Measurements from ENCODE around the gene SYP. TPM values are rescaled to one million over a fixed set of nuclear protein-coding genes. Genes with fewer than 3 reads are reported as not detected.

Gene SYP
- total and polyA plus RNA-seq, 9 of the 15 experiments (the other 6 are each of a cell fraction or from before 2014, with no cell fraction given), result 0.48 to 5.1 (median 2.6) TPM

DNA sequence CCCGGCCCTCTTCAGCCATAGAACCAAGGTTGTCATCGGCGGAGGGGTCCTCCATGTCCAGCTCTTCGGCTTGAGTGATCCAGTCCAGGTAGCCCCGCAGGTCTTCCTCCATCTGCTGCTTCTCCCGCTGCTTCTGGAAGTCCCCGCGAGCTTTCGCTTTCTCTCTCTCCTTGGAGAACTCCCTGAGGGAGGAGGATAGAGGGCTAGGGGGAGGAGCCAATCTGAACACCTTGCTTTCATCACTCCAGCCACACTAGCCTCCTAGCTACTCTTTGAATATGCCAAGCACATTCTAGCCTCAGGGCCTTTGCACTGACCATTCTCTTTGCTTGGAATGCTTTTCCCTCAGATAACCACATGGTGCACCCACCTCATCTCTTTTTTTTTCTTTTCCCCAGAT lies 27.0 kb upstream of the SYP start:
- peaks cover 6 to 41% of the 10 kb centered on the region in 2 experiments; a peak in 4 of 5 replicates for H3K4me1 ChIP-seq (replicated peaks in 1 of 2; ENCODE audit: control insufficient read depth in 2 of 2, insufficient read depth in 2 of 2, low read length in 2 of 2)
- TF ChIP-seq, protein P1, sequence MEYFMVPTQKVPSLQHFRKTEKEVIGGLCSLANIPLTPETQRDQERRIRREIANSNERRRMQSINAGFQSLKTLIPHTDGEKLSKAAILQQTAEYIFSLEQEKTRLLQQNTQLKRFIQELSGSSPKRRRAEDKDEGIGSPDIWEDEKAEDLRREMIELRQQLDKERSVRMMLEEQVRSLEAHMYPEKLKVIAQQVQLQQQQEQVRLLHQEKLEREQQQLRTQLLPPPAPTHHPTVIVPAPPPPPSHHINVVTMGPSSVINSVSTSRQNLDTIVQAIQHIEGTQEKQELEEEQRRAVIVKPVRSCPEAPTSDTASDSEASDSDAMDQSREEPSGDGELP (CRISPR knock-in tag; IDR thresholded peaks at IDR 0.05; ENCODE audit: borderline replicate concordance), result peak; percentile 4; the same call in 1 of the 2 replicates
- no peak for TF ChIP-seq NFRKB (IDR thresholded peaks at IDR 0.05; ENCODE audit: low read depth)
- no peak for TF ChIP-seq YBX1 (IDR thresholded peaks at IDR 0.05)
- TF ChIP-seq ZNF551 (CRISPR knock-in tag; IDR thresholded peaks at IDR 0.05), result no peak
- BruUV-seq (replicated peaks), result no TSS peak
- no peaks in the 10 kb centered on the region for H3K79me2 ChIP-seq (ENCODE audit: control insufficient read depth, insufficient read depth, low read length)
- intact Hi-C loops (cut with micrococcal nuclease) (no loop called here), in situ Hi-C loops (cut with MboI) (no loop called here)
- FAIRE-seq (no peak), ATAC-seq (no peak), DNase-seq (ENCODE audit: extremely low read depth in 1 of 4, low spot score in 3 of 4) (no peak)
- no peaks in the 10 kb centered on the region for H3K9me3 ChIP-seq (replicated peaks; ENCODE audit: control insufficient read depth, insufficient read depth, low read depth, low read length)
- H3K27me3 ChIP-seq (ENCODE audit: control insufficient read depth in 2 of 2, insufficient read depth in 2 of 2, low read length in 2 of 2), result peaks cover 0 to 17% of the 10 kb centered on the region in 2 experiments; a peak in 2 of 5 replicates
- no peak overlapping the region for H3K9ac ChIP-seq (ENCODE audit: insufficient read depth in 1 of 2, low read depth in 2 of 2, low read length in 2 of 2)
- 0 out of 2 replicates have a peak overlapping the region, but pooled peaks have one; percentile 11 for H3K4me2 ChIP-seq (ENCODE audit: insufficient read depth, low read length)
- ChIA-PET POLR2A (interaction anchor here (0.7 to 1.3 kb wide), 3 partner anchors 10 to 427 kb away, joined by 3 to 4 read pairs (median 3); no protein-coding TSS in a partner anchor), CTCF (ENCODE audit: low intra/inter-chr PET ratio) (no interaction called here)
- H3K9me1 ChIP-seq (ENCODE audit: control insufficient read depth, insufficient read depth, low read length), result no peaks in the 10 kb centered on the region
- no peaks in the 10 kb centered on the region for H4K20me1 ChIP-seq (replicated peaks; ENCODE audit: control insufficient read depth, insufficient read depth, low read length)
- H2AFZ ChIP-seq (ENCODE audit: low read depth, low read length), result no peak overlapping the region
- no peak overlapping the region for H3K4me3 ChIP-seq
- no peak overlapping the region for H3K27ac ChIP-seq (ENCODE audit: extremely low read depth, low read depth, low read length)
- H3K36me3 ChIP-seq (ENCODE audit: control insufficient read depth, insufficient read depth, low read length), result no peaks in the 10 kb centered on the region
- 29% methylated on average over 7 of the region's 9 CpGs for WGBS (ENCODE audit: insufficient coverage, low coverage, missing lambda C conversion rate)

DNA sequence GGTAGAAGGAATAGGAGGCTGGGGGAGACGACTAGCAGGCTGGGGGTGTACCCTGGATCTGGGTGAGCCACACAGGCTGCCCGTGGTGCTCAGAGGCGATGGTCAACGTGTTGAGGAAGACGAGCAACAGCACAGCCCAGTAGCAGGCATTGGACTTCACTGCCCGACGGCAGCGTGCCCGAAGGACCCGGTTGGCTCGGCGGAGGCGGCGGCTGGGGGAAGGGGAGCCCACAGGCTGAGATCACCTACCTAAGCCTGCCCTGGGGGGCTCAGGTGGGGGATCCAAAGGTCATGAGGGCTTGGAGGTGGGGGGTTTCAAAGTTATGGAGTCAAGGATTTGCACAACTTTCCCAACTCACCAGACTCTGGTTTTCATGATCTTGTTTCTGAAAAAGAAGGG lies 25.9 kb upstream of the SYP start:
- Histone ChIP-seq H3K9ac (ENCODE audit: insufficient read depth in 1 of 2, low read depth in 2 of 2, low read length in 2 of 2) (no peak overlapping the region), H3K9me1 (ENCODE audit: control insufficient read depth, insufficient read depth, low read length) (no peaks in the 10 kb centered on the region), H3K79me2 (ENCODE audit: control insufficient read depth, insufficient read depth, low read length) (no peaks in the 10 kb centered on the region), H3K4me2 (ENCODE audit: insufficient read depth, low read length) (no peak overlapping the region), H3K4me3 (no peak overlapping the region), H3K27ac (ENCODE audit: extremely low read depth, low read depth, low read length) (no peak overlapping the region), H3K4me1 (replicated peaks in 1 of 2; ENCODE audit: control insufficient read depth in 2 of 2, insufficient read depth in 2 of 2, low read length in 2 of 2) (peaks cover 0 to 31% of the 10 kb centered on the region in 2 experiments; a peak in 3 of 5 replicates), H3K27me3 (ENCODE audit: control insufficient read depth in 2 of 2, insufficient read depth in 2 of 2, low read length in 2 of 2) (peaks cover 0 to 17% of the 10 kb centered on the region in 2 experiments; a peak in 2 of 5 replicates), H3K36me3 (ENCODE audit: control insufficient read depth, insufficient read depth, low read length) (no peaks in the 10 kb centered on the region), H2AFZ (ENCODE audit: low read depth, low read length) (no peak overlapping the region), H4K20me1 (replicated peaks; ENCODE audit: control insufficient read depth, insufficient read depth, low read length) (no peaks in the 10 kb centered on the region), H3K9me3 (replicated peaks; ENCODE audit: control insufficient read depth, insufficient read depth, low read depth, low read length) (no peaks in the 10 kb centered on the region)
- FAIRE-seq (no peak), ATAC-seq (no peak), DNase-seq (ENCODE audit: extremely low read depth in 1 of 4, low spot score in 3 of 4) (no peak)
- intact Hi-C loops (cut with micrococcal nuclease) (no loop called here), in situ Hi-C loops (cut with MboI) (no loop called here)
- WGBS (ENCODE audit: insufficient coverage, low coverage, missing lambda C conversion rate), result 9% methylated on average over 5 of the region's 14 CpGs
- CTCF ChIA-PET (ENCODE audit: low intra/inter-chr PET ratio), result no interaction called here
- no TSS peak for BruUV-seq (replicated peaks)
- POLR2A ChIA-PET, result no interaction called here
- TF ChIP-seq HMG20B (CRISPR knock-in tag; IDR thresholded peaks at IDR 0.05) (no peak), ZBTB17 (CRISPR knock-in tag; IDR thresholded peaks at IDR 0.05) (no peak), KLF16 (IDR thresholded peaks at IDR 0.05) (no peak), ZNF408 (CRISPR knock-in tag; IDR thresholded peaks at IDR 0.05; ENCODE audit: low read depth) (no peak), DIDO1 (tag; IDR thresholded peaks at IDR 0.05; ENCODE audit: low read depth) (no peak), TAF15 (IDR thresholded peaks at IDR 0.05; ENCODE audit: low read depth, low read length) (no peak)
- TF ChIP-seq, protein P2, sequence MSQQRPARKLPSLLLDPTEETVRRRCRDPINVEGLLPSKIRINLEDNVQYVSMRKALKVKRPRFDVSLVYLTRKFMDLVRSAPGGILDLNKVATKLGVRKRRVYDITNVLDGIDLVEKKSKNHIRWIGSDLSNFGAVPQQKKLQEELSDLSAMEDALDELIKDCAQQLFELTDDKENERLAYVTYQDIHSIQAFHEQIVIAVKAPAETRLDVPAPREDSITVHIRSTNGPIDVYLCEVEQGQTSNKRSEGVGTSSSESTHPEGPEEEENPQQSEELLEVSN (IDR thresholded peaks at IDR 0.05; ENCODE audit: borderline replicate concordance in 1 of 2, extremely low read depth in 1 of 2, insufficient read depth in 1 of 2, insufficient read length in 1 of 2, low read depth in 1 of 2, low read length in 1 of 2, poor library complexity in 1 of 2, severe bottlenecking in 1 of 2), result no peak
- TF ChIP-seq, protein P3, sequence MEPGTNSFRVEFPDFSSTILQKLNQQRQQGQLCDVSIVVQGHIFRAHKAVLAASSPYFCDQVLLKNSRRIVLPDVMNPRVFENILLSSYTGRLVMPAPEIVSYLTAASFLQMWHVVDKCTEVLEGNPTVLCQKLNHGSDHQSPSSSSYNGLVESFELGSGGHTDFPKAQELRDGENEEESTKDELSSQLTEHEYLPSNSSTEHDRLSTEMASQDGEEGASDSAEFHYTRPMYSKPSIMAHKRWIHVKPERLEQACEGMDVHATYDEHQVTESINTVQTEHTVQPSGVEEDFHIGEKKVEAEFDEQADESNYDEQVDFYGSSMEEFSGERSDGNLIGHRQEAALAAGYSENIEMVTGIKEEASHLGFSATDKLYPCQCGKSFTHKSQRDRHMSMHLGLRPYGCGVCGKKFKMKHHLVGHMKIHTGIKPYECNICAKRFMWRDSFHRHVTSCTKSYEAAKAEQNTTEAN (CRISPR knock-in tag; IDR thresholded peaks at IDR 0.05), result no peak
